GM23338 (cell line): ENCODE measurements around the gene HOATZ. TPM values are rescaled to one million over a fixed set of nuclear protein-coding genes. Genes with fewer than 3 reads are reported as not detected.

Experiments used
- ATAC-seq: fragments of 200-7000 bp; cut with Tn5 transposase; 3 replicates; pipeline ENCODE4 v1.9.1; 2020
- DNase-seq: peaks from one replicate; pipeline ENCODE4 v3.0.0-alpha.2; 2015; ENCODE audit warnings: low spot score
- H2AFZ ChIP-seq: fragments of 200-600 bp; sonication (generic); 2 replicates; pipeline ENCODE4 v1.8.0; 2016; ENCODE audit warnings: antibody characterized with exemption, mild to moderate bottlenecking, moderate library complexity
- H3F3A ChIP-seq: fragments of 200-600 bp; sonication (generic); replicated peaks from 2 replicates; pipeline ENCODE4 v1.8.0; 2017; ENCODE audit warnings: antibody characterized with exemption, mixed run types, low read depth
- H3K27ac ChIP-seq: fragments of 200-600 bp; sonication (generic); 2 replicates; pipeline ENCODE4 v1.6.1; 2016; ENCODE audit warnings: low read depth
- H3K27me3 ChIP-seq: fragments of 200-600 bp; sonication (generic); 2 replicates; pipeline ENCODE4 v1.8.0; 2016; ENCODE audit warnings: mild to moderate bottlenecking, mixed run types, moderate library complexity; ENCODE audit not compliant: insufficient read depth
- H3K36me3 ChIP-seq: fragments of 200-600 bp; sonication (generic); 2 replicates; pipeline ENCODE4 v1.8.0; 2016; ENCODE audit warnings: mild to moderate bottlenecking; ENCODE audit not compliant: insufficient read depth
- H3K4me1 ChIP-seq: fragments of 200-600 bp; sonication (generic); 2 replicates; pipeline ENCODE4 v1.8.0; 2016; ENCODE audit warnings: mild to moderate bottlenecking, moderate library complexity; ENCODE audit not compliant: insufficient read depth
- H3K4me2 ChIP-seq: fragments of 200-600 bp; sonication (generic); 2 replicates; pipeline ENCODE4 v1.7.1; 2017; ENCODE audit warnings: mixed run types
- H3K4me3 ChIP-seq: fragments of 200-600 bp; sonication (generic); 2 replicates; pipeline ENCODE4 v1.6.1; 2016; ENCODE audit warnings: mixed run types
- H3K79me2 ChIP-seq: fragments of 200-600 bp; sonication (generic); replicated peaks from 2 replicates; pipeline ENCODE4 v1.8.0; 2017; ENCODE audit warnings: mild to moderate bottlenecking; ENCODE audit not compliant: insufficient read depth
- H3K9me2 ChIP-seq: fragments of 200-600 bp; sonication (generic); 2 replicates; pipeline ENCODE4 v1.8.0; 2017; ENCODE audit not compliant: insufficient read depth
- H4K20me1 ChIP-seq: fragments of 200-600 bp; sonication (generic); replicated peaks from 2 replicates; pipeline ENCODE4 v1.8.0; 2017; ENCODE audit warnings: mild to moderate bottlenecking; ENCODE audit not compliant: insufficient read depth
- H3K27ac Mint-ChIP-seq: 2 replicates; pipeline ENCODE4 v1.8.0; 2020; ENCODE audit warnings: inconsistent platforms, mild to moderate bottlenecking, moderate library complexity, mixed read lengths
- H3K27me3 Mint-ChIP-seq: 3 replicates; pipeline ENCODE4 v1.8.0; 2022; ENCODE audit warnings: low read depth, mild to moderate bottlenecking, moderate library complexity, mixed read lengths, inconsistent platforms; ENCODE audit not compliant: insufficient read depth, poor library complexity
- H3K36me3 Mint-ChIP-seq: 3 replicates; pipeline ENCODE4 v1.8.0; 2021; ENCODE audit warnings: low read depth, mild to moderate bottlenecking, inconsistent platforms, moderate library complexity, mixed read lengths
- H3K4me1 Mint-ChIP-seq: 3 replicates; pipeline ENCODE4 v1.8.0; 2020; ENCODE audit warnings: mild to moderate bottlenecking, inconsistent platforms, mixed read lengths
- H3K4me3 Mint-ChIP-seq: 3 replicates; pipeline ENCODE4 v1.8.0; 2021; ENCODE audit warnings: moderate library complexity, mild to moderate bottlenecking, inconsistent platforms, mixed read lengths
- H3K9me3 Mint-ChIP-seq: 3 replicates; pipeline ENCODE4 v1.8.0; 2020; ENCODE audit warnings: moderate library complexity, mild to moderate bottlenecking, inconsistent platforms, mixed read lengths
- CREB1 ChIP-seq: fragments of 250-450 bp; sonication (Bioruptor Pico); IDR thresholded peaks from 2 replicates; pipeline ENCODE4 v1.5.0; 2020; ENCODE audit warnings: low read depth, mild to moderate bottlenecking, moderate library complexity
- EZH2 ChIP-seq: fragments of 200-600 bp; sonication (generic); IDR thresholded peaks from one replicate; pipeline ENCODE4 v1.8.0; 2017; ENCODE audit warnings: antibody characterized with exemption, mild to moderate bottlenecking, low read depth; ENCODE audit not compliant: unreplicated experiment
- NANOG ChIP-seq: IDR thresholded peaks from 2 replicates; pipeline ENCODE4 v1.6.1; 2016; ENCODE audit warnings: antibody characterized with exemption, borderline replicate concordance
- ZNF114 ChIP-seq: fragments of 250-450 bp; sonication (Bioruptor Pico); IDR thresholded peaks from 2 replicates; pipeline ENCODE4 v1.5.0; 2020; ENCODE audit warnings: mild to moderate bottlenecking, moderate library complexity
- polyA plus RNA-seq: library from polyadenylated mRNA; unstranded; fragments of >200 nt; fragmentation: Nextera tagmentation; extraction: Ambion mirVana; gene quantifications from 2 replicates; pipeline ENCODE4 v1.2.1, GENCODE V29; 2016
- total RNA-seq: library from RNA; depleted of rRNA; stranded (reverse); fragments of >200 nt; shearing (Covaris generic); gene quantifications from 2 replicates; pipeline ENCODE4 v1.2.3, GENCODE V29; 2014
- TF ChIP-seq, protein P1 (sequence below), 2 experiments: fragments of 200-600 bp in 1 of 2; sonication (generic) in 1 of 2; conservative IDR thresholded peaks; 2 replicates each; pipeline versions ENCODE4 v1.5.1 to v1.6.1; 2016 to 2017; ENCODE audit warnings: antibody characterized with exemption in 2 of 2, low read depth in 2 of 2, mild to moderate bottlenecking in 2 of 2, moderate library complexity in 1 of 2
- TF ChIP-seq, protein P2 (sequence below): IDR thresholded peaks from one replicate; pipeline ENCODE4 v1.6.1; 2018; ENCODE audit warnings: antibody characterized with exemption; ENCODE audit not compliant: unreplicated experiment
- TF ChIP-seq, protein P3 (sequence below): fragments of 250-450 bp; sonication (Bioruptor Pico); IDR thresholded peaks from 2 replicates; pipeline ENCODE4 v1.5.0; 2020; ENCODE audit warnings: mild to moderate bottlenecking, moderate library complexity
- TF ChIP-seq, protein P4 (sequence below): IDR thresholded peaks from 2 replicates; pipeline ENCODE4 v1.6.1; 2016; ENCODE audit warnings: antibody characterized with exemption

The HOATZ gene
- total and polyA plus RNA-seq, 2 experiments from 2014 or later: not detected

DNA sequence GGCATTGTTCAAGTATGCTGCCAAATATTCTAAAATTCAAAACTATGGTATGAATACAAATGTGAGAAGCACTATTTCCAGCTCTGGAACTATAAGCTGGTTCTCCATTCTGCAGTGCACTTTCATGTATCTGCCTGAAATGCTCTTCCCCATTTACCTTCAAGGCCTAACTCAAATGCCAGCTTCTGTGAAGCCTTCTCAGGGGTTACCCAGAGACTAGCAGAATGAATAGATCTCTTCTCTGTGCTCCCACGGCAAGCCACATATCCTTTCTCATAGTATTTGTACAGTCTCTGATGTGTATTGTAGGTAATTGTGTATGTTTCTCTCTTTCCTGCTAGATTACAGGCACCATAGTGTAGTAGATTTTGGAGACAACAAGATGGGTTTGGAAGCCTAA is 4.1 kb downstream of the HOATZ start:
- H3K9me3 Mint-ChIP-seq: no peaks in the 10 kb centered on the region
- H4K20me1 ChIP-seq: no peaks in the 10 kb centered on the region
- H3K79me2 ChIP-seq: no peaks in the 10 kb centered on the region
- no peaks in the 10 kb centered on the region for H3K36me3 Mint-ChIP-seq
- H3F3A ChIP-seq: no peaks in the 10 kb centered on the region
- peaks cover 22% of the 10 kb centered on the region for H3K27me3 ChIP-seq
- H3K4me1 ChIP-seq: peaks cover 13% of the 10 kb centered on the region
- H3K4me2 ChIP-seq: no peak overlapping the region
- H3K36me3 ChIP-seq: no peaks in the 10 kb centered on the region
- peaks cover 7% of the 10 kb centered on the region; the same call in 2 of the 3 replicates for H3K4me1 Mint-ChIP-seq
- H2AFZ ChIP-seq: 0 out of 2 replicates have a peak overlapping the region, but pooled peaks have one; percentile 14
- H3K27me3 Mint-ChIP-seq: peaks cover 12% of the 10 kb centered on the region
- TF ChIP-seq, protein P1, sequence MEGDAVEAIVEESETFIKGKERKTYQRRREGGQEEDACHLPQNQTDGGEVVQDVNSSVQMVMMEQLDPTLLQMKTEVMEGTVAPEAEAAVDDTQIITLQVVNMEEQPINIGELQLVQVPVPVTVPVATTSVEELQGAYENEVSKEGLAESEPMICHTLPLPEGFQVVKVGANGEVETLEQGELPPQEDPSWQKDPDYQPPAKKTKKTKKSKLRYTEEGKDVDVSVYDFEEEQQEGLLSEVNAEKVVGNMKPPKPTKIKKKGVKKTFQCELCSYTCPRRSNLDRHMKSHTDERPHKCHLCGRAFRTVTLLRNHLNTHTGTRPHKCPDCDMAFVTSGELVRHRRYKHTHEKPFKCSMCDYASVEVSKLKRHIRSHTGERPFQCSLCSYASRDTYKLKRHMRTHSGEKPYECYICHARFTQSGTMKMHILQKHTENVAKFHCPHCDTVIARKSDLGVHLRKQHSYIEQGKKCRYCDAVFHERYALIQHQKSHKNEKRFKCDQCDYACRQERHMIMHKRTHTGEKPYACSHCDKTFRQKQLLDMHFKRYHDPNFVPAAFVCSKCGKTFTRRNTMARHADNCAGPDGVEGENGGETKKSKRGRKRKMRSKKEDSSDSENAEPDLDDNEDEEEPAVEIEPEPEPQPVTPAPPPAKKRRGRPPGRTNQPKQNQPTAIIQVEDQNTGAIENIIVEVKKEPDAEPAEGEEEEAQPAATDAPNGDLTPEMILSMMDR (conservative IDR thresholded peaks at IDR 0.05; ENCODE audit: low read depth in 2 of 2): no peak
- TF ChIP-seq, protein P2, sequence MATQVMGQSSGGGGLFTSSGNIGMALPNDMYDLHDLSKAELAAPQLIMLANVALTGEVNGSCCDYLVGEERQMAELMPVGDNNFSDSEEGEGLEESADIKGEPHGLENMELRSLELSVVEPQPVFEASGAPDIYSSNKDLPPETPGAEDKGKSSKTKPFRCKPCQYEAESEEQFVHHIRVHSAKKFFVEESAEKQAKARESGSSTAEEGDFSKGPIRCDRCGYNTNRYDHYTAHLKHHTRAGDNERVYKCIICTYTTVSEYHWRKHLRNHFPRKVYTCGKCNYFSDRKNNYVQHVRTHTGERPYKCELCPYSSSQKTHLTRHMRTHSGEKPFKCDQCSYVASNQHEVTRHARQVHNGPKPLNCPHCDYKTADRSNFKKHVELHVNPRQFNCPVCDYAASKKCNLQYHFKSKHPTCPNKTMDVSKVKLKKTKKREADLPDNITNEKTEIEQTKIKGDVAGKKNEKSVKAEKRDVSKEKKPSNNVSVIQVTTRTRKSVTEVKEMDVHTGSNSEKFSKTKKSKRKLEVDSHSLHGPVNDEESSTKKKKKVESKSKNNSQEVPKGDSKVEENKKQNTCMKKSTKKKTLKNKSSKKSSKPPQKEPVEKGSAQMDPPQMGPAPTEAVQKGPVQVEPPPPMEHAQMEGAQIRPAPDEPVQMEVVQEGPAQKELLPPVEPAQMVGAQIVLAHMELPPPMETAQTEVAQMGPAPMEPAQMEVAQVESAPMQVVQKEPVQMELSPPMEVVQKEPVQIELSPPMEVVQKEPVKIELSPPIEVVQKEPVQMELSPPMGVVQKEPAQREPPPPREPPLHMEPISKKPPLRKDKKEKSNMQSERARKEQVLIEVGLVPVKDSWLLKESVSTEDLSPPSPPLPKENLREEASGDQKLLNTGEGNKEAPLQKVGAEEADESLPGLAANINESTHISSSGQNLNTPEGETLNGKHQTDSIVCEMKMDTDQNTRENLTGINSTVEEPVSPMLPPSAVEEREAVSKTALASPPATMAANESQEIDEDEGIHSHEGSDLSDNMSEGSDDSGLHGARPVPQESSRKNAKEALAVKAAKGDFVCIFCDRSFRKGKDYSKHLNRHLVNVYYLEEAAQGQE: no peak
- TF ChIP-seq CREB1 (CRISPR knock-in tag) (no peak), NANOG (no peak), EZH2 (no peak), ZNF114 (CRISPR knock-in tag) (no peak)
- TF ChIP-seq, protein P3, sequence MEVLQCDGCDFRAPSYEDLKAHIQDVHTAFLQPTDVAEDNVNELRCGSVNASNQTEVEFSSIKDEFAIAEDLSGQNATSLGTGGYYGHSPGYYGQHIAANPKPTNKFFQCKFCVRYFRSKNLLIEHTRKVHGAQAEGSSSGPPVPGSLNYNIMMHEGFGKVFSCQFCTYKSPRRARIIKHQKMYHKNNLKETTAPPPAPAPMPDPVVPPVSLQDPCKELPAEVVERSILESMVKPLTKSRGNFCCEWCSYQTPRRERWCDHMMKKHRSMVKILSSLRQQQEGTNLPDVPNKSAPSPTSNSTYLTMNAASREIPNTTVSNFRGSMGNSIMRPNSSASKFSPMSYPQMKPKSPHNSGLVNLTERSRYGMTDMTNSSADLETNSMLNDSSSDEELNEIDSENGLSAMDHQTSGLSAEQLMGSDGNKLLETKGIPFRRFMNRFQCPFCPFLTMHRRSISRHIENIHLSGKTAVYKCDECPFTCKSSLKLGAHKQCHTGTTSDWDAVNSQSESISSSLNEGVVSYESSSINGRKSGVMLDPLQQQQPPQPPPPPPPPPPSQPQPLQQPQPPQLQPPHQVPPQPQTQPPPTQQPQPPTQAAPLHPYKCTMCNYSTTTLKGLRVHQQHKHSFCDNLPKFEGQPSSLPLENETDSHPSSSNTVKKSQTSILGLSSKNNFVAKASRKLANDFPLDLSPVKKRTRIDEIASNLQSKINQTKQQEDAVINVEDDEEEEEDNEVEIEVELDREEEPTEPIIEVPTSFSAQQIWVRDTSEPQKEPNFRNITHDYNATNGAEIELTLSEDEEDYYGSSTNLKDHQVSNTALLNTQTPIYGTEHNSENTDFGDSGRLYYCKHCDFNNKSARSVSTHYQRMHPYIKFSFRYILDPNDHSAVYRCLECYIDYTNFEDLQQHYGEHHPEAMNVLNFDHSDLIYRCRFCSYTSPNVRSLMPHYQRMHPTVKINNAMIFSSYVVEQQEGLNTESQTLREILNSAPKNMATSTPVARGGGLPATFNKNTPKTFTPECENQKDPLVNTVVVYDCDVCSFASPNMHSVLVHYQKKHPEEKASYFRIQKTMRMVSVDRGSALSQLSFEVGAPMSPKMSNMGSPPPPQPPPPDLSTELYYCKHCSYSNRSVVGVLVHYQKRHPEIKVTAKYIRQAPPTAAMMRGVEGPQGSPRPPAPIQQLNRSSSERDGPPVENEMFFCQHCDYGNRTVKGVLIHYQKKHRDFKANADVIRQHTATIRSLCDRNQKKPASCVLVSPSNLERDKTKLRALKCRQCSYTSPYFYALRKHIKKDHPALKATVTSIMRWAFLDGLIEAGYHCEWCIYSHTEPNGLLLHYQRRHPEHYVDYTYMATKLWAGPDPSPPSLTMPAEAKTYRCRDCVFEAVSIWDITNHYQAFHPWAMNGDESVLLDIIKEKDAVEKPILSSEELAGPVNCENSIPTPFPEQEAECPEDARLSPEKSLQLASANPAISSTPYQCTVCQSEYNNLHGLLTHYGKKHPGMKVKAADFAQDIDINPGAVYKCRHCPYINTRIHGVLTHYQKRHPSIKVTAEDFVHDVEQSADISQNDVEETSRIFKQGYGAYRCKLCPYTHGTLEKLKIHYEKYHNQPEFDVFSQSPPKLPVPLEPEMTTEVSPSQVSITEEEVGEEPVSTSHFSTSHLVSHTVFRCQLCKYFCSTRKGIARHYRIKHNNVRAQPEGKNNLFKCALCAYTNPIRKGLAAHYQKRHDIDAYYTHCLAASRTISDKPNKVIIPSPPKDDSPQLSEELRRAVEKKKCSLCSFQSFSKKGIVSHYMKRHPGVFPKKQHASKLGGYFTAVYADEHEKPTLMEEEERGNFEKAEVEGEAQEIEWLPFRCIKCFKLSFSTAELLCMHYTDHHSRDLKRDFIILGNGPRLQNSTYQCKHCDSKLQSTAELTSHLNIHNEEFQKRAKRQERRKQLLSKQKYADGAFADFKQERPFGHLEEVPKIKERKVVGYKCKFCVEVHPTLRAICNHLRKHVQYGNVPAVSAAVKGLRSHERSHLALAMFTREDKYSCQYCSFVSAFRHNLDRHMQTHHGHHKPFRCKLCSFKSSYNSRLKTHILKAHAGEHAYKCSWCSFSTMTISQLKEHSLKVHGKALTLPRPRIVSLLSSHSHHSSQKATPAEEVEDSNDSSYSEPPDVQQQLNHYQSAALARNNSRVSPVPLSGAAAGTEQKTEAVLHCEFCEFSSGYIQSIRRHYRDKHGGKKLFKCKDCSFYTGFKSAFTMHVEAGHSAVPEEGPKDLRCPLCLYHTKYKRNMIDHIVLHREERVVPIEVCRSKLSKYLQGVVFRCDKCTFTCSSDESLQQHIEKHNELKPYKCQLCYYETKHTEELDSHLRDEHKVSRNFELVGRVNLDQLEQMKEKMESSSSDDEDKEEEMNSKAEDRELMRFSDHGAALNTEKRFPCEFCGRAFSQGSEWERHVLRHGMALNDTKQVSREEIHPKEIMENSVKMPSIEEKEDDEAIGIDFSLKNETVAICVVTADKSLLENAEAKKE (CRISPR knock-in tag): no peak
- TF ChIP-seq, protein P4, sequence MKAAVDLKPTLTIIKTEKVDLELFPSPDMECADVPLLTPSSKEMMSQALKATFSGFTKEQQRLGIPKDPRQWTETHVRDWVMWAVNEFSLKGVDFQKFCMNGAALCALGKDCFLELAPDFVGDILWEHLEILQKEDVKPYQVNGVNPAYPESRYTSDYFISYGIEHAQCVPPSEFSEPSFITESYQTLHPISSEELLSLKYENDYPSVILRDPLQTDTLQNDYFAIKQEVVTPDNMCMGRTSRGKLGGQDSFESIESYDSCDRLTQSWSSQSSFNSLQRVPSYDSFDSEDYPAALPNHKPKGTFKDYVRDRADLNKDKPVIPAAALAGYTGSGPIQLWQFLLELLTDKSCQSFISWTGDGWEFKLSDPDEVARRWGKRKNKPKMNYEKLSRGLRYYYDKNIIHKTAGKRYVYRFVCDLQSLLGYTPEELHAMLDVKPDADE: no peak
- H3K9me2 ChIP-seq: no peaks in the 10 kb centered on the region
- H3K4me3 Mint-ChIP-seq: no peak overlapping the region
- ATAC-seq (no peak), DNase-seq (no peak)
- H3K4me3 ChIP-seq: no peak overlapping the region
- H3K27ac Mint-ChIP-seq: no peak overlapping the region
- H3K27ac ChIP-seq: no peak overlapping the region
